NCI-H187 (cell line): ENCODE data around the gene MXD1.
"Not testable (repeated sequence)": the region's sequence is repeated elsewhere in the genome, so short reads cannot be mapped to it uniquely, and the experiment has no call there.

Source experiments
- DNase-seq, 2 experiments: peaks; one replicate each; lab custom pipeline; 2025; lab: John Stamatoyannopoulos, UW

MXD1 gene

GRCh38 chr2:69933254-69933828 is 18.4 kb downstream of the MXD1 start:
- DNase-seq, result no peak

- DNase-seq, result no peak
Observed at GRCh38 chr2:69933839-69934613, 19.1 kb downstream of the MXD1 start.

GRCh38 chr2:69934614-69934908 is 19.7 kb downstream of the MXD1 start:
- DNase-seq, result no peak

- DNase-seq, result no peak
Observed at GRCh38 chr2:69935011-69935410, 20.1 kb downstream of the MXD1 start.

GRCh38 chr2:69936906-69937305 is 22.0 kb downstream of the MXD1 start:
- no peak for DNase-seq

GRCh38 chr2:69937968-69938367 is 23.1 kb downstream of the MXD1 start:
- DNase-seq, result no peak

GRCh38 chr2:69939722-69940121 is 24.8 kb downstream of the MXD1 start:
- DNase-seq, result no peak

- no peak for DNase-seq
Observed at GRCh38 chr2:69940691-69941090, 25.8 kb downstream of the MXD1 start.

- DNase-seq, result no peak
Observed at GRCh38 chr2:69943000-69943842, 28.3 kb downstream of the MXD1 start.

- no peak for DNase-seq
Observed at GRCh38 chr2:69943843-69944525, 29.1 kb downstream of the MXD1 start.

GRCh38 chr2:69944756-69945155 is 29.8 kb downstream of the MXD1 start:
- DNase-seq, result no peak

GRCh38 chr2:69945441-69945840 is 30.5 kb downstream of the MXD1 start:
- no peak for DNase-seq

- DNase-seq, result no peak
Observed at GRCh38 chr2:69945941-69946340, 31.0 kb downstream of the MXD1 start.

- no peak for DNase-seq
Observed at GRCh38 chr2:69946351-69947324, 31.7 kb downstream of the MXD1 start.

- no peak for DNase-seq
Observed at GRCh38 chr2:69947325-69947931, 32.5 kb downstream of the MXD1 start.

- no peak for DNase-seq
Observed at GRCh38 chr2:69948032-69948962, 33.4 kb downstream of the MXD1 start.

GRCh38 chr2:69948963-69949645 is 34.2 kb downstream of the MXD1 start:
- DNase-seq, result no peak

GRCh38 chr2:69950241-69950640 is 35.3 kb downstream of the MXD1 start:
- DNase-seq, result no peak

- not testable (repeated sequence) for DNase-seq
Observed at GRCh38 chr2:69950671-69951070, 35.8 kb downstream of the MXD1 start.
